Gastroesophageal sphincter (tissue), 4 donors: ENCODE results near the gene TMEM131L. TPM values are rescaled to one million over a fixed set of nuclear protein-coding genes. Genes with fewer than 3 reads are reported as not detected.

Source experiments
- ATAC-seq: fragments of 150-250 bp; one replicate; pipeline ENCODE4 v1.9.1; 2016; ENCODE audit warnings: mild to moderate bottlenecking, moderate library complexity
- H3K27ac ChIP-seq, 4 donors: fragments of 200-600 bp; sonication (generic) in 3 of 4; 1 replicate in 3 of 4; 2 replicates in 1 of 4; pipeline ENCODE4 v1.5.1; 2016 to 2019
- H3K27me3 ChIP-seq: fragments of 200-600 bp; sonication (generic); one replicate; pipeline ENCODE4 v1.5.1; 2019
- H3K36me3 ChIP-seq, 2 donors: fragments of 200-600 bp; sonication (generic); one replicate each; pipeline ENCODE4 v1.5.1; 2019; ENCODE audit warnings: control low read depth in 1 of 2
- H3K4me1 ChIP-seq, 3 donors: fragments of 200-600 bp; sonication (generic); 1 replicate in 2 of 3; 2 replicates in 1 of 3; pipeline ENCODE4 v1.5.1; 2016 to 2019; ENCODE audit warnings: control low read depth in 2 of 3
- H3K4me3 ChIP-seq, 2 donors: fragments of 200-600 bp; sonication (generic); one replicate each; pipeline ENCODE4 v1.5.1; 2019; ENCODE audit warnings: mild to moderate bottlenecking in 1 of 2, moderate library complexity in 1 of 2
- H3K9me3 ChIP-seq, 3 donors: fragments of 200-600 bp; sonication (generic); one replicate each; pipeline ENCODE4 v1.5.1; 2017 to 2019; ENCODE audit warnings: control low read depth in 2 of 3
- CTCF ChIP-seq, 4 experiments: fragments of 200-600 bp in 2 of 4; fragments of 450-650 bp in 2 of 4; sonication (generic) in 1 of 4; IDR thresholded peaks; one replicate each; pipeline ENCODE4 v1.5.1; 2017 to 2019; ENCODE audit warnings: antibody characterized with exemption in 4 of 4, mild to moderate bottlenecking in 2 of 4, moderate library complexity in 2 of 4
- EP300 ChIP-seq: sonication (generic); formaldehyde crosslinking; IDR thresholded peaks from one replicate; pipeline ENCODE4 v1.6.1; 2017; ENCODE audit warnings: antibody characterized with exemption, mild to moderate bottlenecking
- POLR2A ChIP-seq, 2 donors: fragments of 450-650 bp; IDR thresholded peaks; one replicate each; pipeline ENCODE4 v1.6.1; 2017; ENCODE audit warnings: antibody characterized with exemption in 2 of 2, mild to moderate bottlenecking in 2 of 2, moderate library complexity in 1 of 2
- POLR2AphosphoS5 ChIP-seq: sonication (generic); formaldehyde crosslinking; IDR thresholded peaks from one replicate; pipeline ENCODE4 v1.6.1; 2017; ENCODE audit warnings: antibody characterized with exemption
- WGBS, 2 donors: methylation state at CpG; one replicate each; pipeline ENCODE4 v1.1.5; 2018; ENCODE audit warnings: low coverage in 1 of 2; 5-methylcytosine and 5-hydroxymethylcytosine counted together
- total RNA-seq, 4 donors: library from RNA; depleted of rRNA; stranded (reverse); fragments of >200 nt; gene quantifications; one replicate each; pipeline ENCODE4 v1.1.0, GENCODE V29; 2016

TMEM131L gene
- total RNA-seq, 4 donors from 2014 or later = 14.2 to 24.0 (median 18.4) TPM

DNA sequence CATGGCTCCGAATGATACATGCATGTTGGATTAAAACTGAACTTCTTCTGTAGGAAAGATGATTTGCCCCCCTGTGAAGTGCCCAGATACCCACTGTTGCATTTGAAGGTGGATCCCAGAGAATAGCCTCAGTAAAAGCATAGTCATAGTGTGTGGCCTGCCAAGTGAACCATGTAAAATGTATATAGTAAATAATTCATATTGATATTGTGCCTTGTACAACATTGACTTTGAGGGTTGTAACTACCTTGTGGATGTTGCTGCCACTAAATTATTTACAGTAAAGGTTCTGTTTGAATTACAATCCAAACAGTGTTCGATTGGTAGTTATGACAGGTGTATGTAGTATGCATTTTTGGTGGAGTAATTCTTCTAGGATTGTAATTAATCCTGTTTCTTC, 19.2 kb downstream of the TMEM131L start:
- Histone ChIP-seq H3K27ac (peak overlapping the region in 3 of 4 donors; percentile 66 to 88 (median 80)), H3K4me1 (peaks cover 6 to 75% (median 34%) of the 10 kb centered on the region in 3 donors), H3K4me3 (no peak overlapping the region), H3K27me3 (no peaks in the 10 kb centered on the region), H3K9me3 (no peaks in the 10 kb centered on the region), H3K36me3 (peaks cover 0 to 7% of the 10 kb centered on the region in 2 donors)
- WGBS, 2 donors = 53 to 89% methylated on average over 1 to 2 of the region's 2 CpGs
- ATAC-seq = no peak
- no peak for TF ChIP-seq CTCF (IDR thresholded peaks at IDR 0.05)
- no peak for TF ChIP-seq EP300
- TF ChIP-seq POLR2A (IDR thresholded peaks at IDR 0.05) = no peak
- no peak for TF ChIP-seq POLR2AphosphoS5

- Histone ChIP-seq H3K27ac (peak overlapping the region in 3 of 4 donors; percentile 66 to 88 (median 80)), H3K36me3 (peaks cover 0 to 4% of the 10 kb centered on the region in 2 donors), H3K9me3 (no peaks in the 10 kb centered on the region), H3K27me3 (no peaks in the 10 kb centered on the region), H3K4me1 (peaks cover 6 to 75% (median 34%) of the 10 kb centered on the region in 3 donors), H3K4me3 (no peak overlapping the region)
- no peak for ATAC-seq
- 72 to 84% methylated on average over 5 of the region's 5 CpGs for WGBS, 2 donors
- TF ChIP-seq POLR2A (IDR thresholded peaks at IDR 0.05) (no peak), CTCF (IDR thresholded peaks at IDR 0.05) (no peak), POLR2AphosphoS5 (no peak), EP300 (no peak)
Measured at GRCh38 chr4:153485860-153486259, 19.7 kb downstream of the TMEM131L start.

DNA sequence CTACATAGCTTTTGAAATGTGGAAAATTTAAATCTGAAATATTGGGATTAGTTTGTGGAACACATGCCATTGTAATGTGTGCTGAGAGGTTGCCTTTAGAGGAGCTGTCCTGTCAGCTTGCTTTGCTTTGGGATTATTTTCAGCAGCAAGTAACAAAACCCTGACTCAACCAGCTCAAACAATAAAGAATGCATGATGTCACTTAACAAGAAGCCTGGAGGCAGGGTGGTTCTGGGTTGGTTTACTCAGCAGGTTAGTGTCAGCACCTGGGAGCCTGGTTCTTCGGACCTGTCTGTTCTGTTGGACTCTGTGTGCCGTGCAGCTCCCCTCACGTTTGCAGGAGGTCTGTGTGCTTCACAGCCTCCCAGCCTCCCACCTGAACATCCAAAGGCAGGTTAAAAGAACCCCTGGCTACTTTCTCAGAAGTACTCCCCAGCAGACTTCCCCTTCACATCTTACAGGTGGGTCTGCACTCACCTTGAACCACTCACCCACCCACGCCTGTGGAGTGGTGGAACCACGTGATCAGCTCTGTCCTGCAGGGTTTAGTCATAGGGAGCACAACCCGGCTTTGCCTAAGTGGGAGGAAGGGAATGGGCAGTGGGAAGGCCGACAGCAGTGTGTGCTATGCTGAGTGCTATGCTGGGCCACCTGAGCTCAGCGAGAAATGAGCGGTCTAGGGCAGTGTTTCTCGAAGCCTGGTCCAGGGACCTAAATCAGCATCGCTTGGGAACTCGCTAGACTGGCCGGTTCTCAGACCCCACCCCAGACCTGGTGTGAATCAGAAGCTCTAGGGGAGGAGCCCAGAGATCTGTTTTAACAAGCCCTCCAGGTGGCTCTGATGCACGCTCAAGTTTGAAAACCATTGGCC, 20.4 kb downstream of the TMEM131L start:
- peak; percentile 62 for ATAC-seq
- H3K27ac ChIP-seq = peak overlapping the region; percentile 2 to 88 (median 73)
- 10 to 70% methylated on average over 2 to 4 of the region's 14 CpGs for WGBS, 2 donors

GRCh38 chr4:153488006-153488891, 22.1 kb downstream of the TMEM131L start:
- ATAC-seq = peak; percentile 14
- Histone ChIP-seq H3K36me3 (no peaks in the 10 kb centered on the region), H3K9me3 (no peaks in the 10 kb centered on the region), H3K27me3 (no peaks in the 10 kb centered on the region), H3K4me3 (peak overlapping the region in 1 of 2 donors; percentile 28), H3K4me1 (peaks cover 6 to 72% (median 34%) of the 10 kb centered on the region in 3 donors), H3K27ac (peak overlapping the region in 3 of 4 donors; percentile 66 to 88 (median 80))
- WGBS, 2 donors = 56 to 58% methylated on average over 11 to 16 of the region's 24 CpGs
- TF ChIP-seq POLR2A (IDR thresholded peaks at IDR 0.05) = no peak
- no peak for TF ChIP-seq CTCF (IDR thresholded peaks at IDR 0.05)
- no peak for TF ChIP-seq POLR2AphosphoS5
- no peak for TF ChIP-seq EP300

More for the DNA sequence above, 20.4 kb downstream of the TMEM131L start:
- H3K4me1 ChIP-seq = peaks cover 6 to 75% (median 34%) of the 10 kb centered on the region in 3 donors
- H3K36me3 ChIP-seq = no peaks in the 10 kb centered on the region
- no peaks in the 10 kb centered on the region for H3K9me3 ChIP-seq
- no peak for TF ChIP-seq POLR2AphosphoS5
- no peak for TF ChIP-seq POLR2A (IDR thresholded peaks at IDR 0.05)
- TF ChIP-seq EP300 = no peak
- TF ChIP-seq CTCF (IDR thresholded peaks at IDR 0.05) = no peak
- no peak overlapping the region for H3K4me3 ChIP-seq
- H3K27me3 ChIP-seq = no peaks in the 10 kb centered on the region
